ENCODE results near the gene PTPRR. TPM values are rescaled to one million over a fixed set of nuclear protein-coding genes. Genes with fewer than 3 reads are reported as not detected.

Gene PTPRR
- total RNA-seq, 1 donor from 2014 or later, result 0.65 TPM

DNA sequence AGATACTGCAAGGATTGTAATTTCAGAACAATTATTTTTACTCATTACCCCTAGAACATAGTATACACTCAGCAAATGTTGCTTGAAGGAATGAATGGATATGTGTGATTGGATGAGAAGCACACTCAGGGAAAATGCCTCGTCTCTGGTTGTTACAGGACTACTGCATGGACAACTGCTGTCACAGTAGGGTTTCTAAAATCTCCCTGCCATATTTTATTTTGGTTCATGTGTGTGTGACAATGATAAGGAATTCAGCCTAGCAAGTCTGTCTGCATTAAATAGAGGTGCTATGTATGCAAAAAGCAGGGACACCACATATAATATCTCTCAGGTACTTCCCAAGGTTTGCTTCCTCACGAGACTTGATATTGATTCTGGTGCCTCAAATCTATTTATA, 1.4 kb downstream of the PTPRR start:
- intact Hi-C loops (cut with DNase I), result no loop called here
- no peak for DNase-seq (ENCODE audit: low spot score)

DNA sequence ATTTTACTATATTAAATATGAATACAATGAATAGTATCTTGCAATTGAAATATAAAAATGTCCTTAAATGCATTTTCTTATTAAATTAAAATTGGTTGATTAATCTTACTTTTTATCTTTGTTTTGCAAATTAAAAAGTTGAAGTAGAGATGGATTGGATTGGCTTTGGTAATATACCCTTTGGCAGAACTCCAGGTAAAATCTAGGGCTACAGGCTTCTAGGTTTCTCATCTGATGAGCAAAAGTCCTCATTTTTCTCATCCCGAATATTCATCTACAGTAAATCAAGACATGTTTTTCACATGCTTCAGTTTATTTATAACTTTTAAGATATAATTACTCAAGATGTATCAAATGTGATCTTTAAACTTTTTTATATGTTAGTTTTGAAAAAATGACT, 2.2 kb downstream of the PTPRR start:
- intact Hi-C loops (cut with DNase I), result no loop called here
- DNase-seq (ENCODE audit: low spot score), result no peak

DNA sequence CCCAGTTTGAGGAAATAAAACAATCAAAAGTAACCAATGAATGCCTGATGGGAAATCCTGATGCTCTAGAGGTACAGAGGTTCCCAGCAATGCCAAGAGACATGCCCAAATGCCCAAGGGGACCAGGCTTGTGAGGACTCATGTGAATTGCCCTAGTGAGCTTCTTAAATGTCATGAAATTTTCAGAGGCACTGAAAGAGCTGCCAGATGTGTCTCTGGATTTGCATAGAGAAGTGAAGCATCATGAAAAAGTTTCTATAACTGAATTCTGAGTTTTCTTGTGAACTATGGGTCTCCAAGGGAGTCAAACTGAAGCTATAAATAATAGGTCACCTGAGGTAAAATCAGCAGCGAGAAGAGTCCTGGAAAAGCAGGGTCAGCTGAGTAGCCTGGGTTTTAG, 9.9 kb downstream of the PTPRR start:
- DNase-seq (ENCODE audit: low spot score), result no peak
- intact Hi-C loops (cut with DNase I), result no loop called here

- DNase-seq (ENCODE audit: low spot score), result no peak
- intact Hi-C loops (cut with DNase I), result no loop called here
Observed at GRCh38 chr12:70908978-70909377, 11.6 kb downstream of the PTPRR start.

DNA sequence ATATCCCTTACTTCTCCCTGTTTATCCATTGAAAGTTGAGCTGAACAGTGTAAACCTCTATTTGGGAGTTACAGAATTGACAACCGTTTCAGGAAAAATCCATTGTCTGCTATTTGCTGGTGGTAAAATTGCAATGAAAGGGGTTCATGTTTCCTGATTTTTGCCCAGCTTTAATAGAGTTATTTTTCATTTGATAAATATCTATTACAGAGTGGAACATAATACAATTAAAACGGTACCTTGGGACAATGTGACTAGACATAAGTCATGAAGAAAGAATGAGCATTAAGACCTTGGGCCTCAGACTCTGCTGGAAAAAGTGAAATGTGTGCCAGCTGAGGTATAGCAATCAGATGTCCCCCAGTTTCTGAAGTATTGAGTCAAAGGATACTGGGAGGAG, 13.1 kb downstream of the PTPRR start:
- intact Hi-C loops (cut with DNase I), result no loop called here
- no peak for DNase-seq (ENCODE audit: low spot score)

DNA sequence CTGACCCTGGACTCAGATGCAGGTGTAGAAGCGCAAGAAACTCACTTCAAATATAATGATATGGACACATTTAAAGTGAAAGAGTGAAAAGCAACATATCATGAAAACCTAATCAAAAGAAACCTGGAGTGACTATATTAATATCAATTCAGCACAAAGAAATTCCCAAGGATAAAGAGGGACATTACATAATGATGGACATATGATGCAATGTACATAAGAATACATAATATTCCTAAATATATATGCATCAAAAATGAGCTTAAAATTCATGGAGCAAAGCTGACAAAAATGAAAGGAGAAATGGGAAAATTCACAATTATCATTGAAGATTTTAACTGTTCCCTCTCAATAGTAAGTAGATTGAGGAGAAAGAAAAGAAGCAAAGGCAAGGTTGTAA, 24.6 kb downstream of the PTPRR start:
- intact Hi-C loops (cut with DNase I), result no loop called here
- no peak for DNase-seq (ENCODE audit: low spot score)

- intact Hi-C loops (cut with DNase I), result no loop called here
- DNase-seq (ENCODE audit: low spot score), result no peak
Observed at GRCh38 chr12:70892593-70892992, 27.9 kb downstream of the PTPRR start.

- intact Hi-C loops (cut with DNase I), result no loop called here
- DNase-seq (ENCODE audit: low spot score), result no peak
Observed at GRCh38 chr12:70890895-70891832, 29.4 kb downstream of the PTPRR start.

GRCh38 chr12:70885956-70886355, 34.6 kb downstream of the PTPRR start:
- no peak for DNase-seq (ENCODE audit: low spot score)
- intact Hi-C loops (cut with DNase I), result no loop called here

DNA sequence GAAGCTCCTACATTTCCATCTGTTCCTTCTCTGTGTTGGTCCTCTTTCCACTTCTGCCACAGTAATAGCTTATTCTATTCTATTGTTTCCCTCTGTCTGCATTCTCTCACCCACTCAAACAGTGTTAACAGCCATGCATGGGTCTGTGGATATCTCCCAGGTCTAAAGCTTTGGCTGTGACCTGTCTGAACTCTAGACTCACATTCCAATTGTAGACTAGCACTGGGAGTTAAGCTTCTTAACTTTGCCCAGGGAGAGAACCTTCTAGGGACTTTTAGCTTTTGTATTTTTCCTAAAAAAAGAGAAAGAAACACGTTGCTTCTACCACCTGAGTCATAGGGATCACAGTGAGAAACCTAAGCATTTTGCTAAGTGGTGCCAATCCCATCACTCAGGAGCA, 36.7 kb downstream of the PTPRR start:
- no peak for DNase-seq (ENCODE audit: low spot score)
- intact Hi-C loops (cut with DNase I), result no loop called here

- DNase-seq (ENCODE audit: low spot score), result no peak
- intact Hi-C loops (cut with DNase I), result no loop called here
Observed at GRCh38 chr12:70880744-70881143, 39.8 kb downstream of the PTPRR start.

- intact Hi-C loops (cut with DNase I), result no loop called here
- no peak for DNase-seq (ENCODE audit: low spot score)
Observed at GRCh38 chr12:70876952-70877351, 43.6 kb downstream of the PTPRR start.

- intact Hi-C loops (cut with DNase I), result no loop called here
- no peak for DNase-seq (ENCODE audit: low spot score)
Observed at GRCh38 chr12:70875628-70876027, 44.9 kb downstream of the PTPRR start.

DNA sequence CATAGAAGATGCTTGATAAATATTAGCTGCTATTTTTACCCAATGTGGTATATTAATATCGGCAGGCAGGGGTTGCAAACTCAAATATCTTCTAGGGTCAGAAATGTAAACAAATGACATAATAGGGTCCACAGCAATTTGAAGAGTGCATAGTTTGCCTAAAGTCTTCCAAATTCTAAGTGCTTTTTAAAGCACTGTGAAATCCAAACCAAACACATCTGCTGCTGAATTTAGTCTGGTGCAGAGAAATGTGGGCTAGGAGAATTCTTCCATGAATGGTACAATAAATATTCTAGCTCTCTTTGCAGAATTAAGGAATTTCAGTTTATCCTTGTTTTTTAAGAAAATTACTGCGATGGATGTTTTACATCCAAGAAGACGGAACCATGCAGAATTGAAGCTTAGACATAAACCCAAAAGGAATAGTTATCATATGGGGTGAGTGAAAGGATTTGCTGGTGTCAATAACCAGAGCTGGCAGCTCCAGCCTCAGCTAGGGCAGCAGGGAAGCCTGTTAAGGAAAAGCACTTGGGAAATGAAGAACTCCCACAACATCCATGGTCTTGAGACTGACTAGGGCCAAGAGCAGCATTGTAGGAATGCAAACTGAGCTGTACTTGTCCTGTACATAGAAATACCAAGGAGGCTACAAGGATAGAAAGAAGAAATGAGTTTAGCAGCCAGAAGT, 65.5 kb downstream of the PTPRR start:
- intact Hi-C loops (cut with DNase I), result no loop called here
- no peak for DNase-seq (ENCODE audit: low spot score)

DNA sequence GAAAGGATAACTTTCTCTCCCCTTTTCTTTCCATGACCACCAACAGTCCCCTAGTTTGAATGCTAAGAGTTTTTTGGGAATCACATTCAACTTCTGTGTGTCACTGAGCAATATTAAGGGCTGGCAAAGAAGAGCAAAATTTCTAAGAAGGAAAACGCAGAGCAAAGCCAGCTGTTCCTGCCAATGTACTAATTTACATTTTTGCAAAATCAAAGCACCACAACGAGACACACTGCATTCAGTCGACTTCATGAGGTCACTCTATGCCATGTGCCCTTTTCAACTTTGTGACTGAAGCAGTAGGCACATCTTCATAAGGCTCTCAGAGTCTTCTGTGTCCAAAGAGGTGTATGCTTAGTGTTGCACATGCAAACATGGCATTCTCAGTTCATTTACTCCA, 66.4 kb downstream of the PTPRR start:
- intact Hi-C loops (cut with DNase I), result no loop called here
- DNase-seq (ENCODE audit: low spot score), result no peak

DNA sequence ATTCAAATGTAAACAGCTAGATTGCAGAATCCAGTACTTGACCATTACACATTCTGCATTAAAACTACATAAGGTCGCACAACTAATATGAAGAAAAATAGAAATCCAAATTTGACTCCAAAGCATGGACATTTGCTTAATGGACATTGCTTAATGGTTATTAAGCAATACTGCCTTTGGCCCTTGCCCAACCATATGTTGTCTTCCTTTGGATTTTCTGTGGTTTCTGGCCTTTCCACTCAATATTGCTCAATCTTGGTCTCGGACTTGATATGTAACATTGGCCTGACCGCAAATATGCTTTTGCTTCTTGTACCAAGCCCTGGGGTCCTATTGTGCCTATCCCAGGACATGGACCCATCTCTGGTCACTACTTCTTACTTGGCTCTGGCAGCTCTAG, 67.2 kb downstream of the PTPRR start:
- intact Hi-C loops (cut with DNase I), result no loop called here
- no peak for DNase-seq (ENCODE audit: low spot score)

- intact Hi-C loops (cut with DNase I), result no loop called here
- DNase-seq (ENCODE audit: low spot score), result no peak
Observed at GRCh38 chr12:70852416-70853150, 68.0 kb downstream of the PTPRR start.

DNA sequence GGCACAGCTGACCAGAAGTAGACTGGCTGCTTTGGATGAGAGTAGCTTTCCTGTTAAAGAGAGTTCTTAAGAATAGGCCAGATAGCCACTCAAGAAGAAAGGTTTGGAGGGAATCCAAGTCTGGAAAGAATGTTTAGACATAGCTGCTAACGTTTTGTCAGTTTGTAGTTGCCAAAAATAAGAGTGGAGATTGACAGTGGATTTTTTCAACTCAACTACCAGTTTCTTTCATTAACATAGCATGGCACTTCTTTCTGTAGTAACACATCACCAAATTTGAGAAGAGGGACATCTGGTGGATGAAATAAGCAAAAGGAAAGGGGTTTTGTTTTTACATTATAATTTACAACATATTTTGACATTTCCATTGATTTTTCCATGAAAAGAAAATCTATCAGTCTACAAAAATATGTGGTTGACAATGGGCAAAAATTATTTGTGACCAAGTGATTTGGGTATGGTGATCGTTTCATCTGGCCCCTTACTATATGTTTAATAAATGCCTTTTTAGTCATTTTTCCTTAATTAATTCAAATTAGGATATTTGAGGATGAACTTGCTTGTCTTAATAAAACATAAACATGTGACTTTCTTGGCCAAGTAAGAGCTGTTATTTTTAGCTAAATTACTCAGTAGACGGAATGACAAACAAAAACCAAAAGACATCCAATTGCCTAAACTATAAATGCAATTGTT, 71.1 kb downstream of the PTPRR start:
- intact Hi-C loops (cut with DNase I), result loop anchor here (5.0 kb wide), 1 partner anchor 117 kb away; no protein-coding TSS in a partner anchor
- DNase-seq (ENCODE audit: low spot score), result no peak

DNA sequence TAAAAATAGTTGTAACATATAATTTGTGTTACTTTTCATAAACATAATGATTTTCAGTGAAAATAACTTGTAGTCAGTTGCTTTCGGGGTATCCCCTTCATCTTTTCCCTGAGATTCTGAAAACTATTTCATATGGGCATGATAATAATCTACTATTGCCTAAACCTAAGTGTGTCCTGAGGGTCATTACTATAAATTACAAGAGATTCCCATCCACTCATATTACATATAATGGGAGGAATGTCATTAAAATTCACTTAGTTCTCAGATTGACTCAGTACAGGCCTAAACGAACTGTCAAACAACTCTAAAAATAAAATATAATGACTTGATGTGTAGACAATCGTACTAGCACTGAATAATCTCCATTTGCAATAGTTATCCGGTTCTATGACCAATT, 72.7 kb downstream of the PTPRR start:
- DNase-seq (ENCODE audit: low spot score), result no peak
- intact Hi-C loops (cut with DNase I), result loop anchor here (5.0 kb wide), 1 partner anchor 116 kb away; no protein-coding TSS in a partner anchor

GRCh38 chr12:70845268-70845667, 75.3 kb downstream of the PTPRR start:
- intact Hi-C loops (cut with DNase I), result loop anchor here (5.0 kb wide), 1 partner anchor 113 kb away; no protein-coding TSS in a partner anchor
- DNase-seq (ENCODE audit: low spot score), result no peak
